Stimulated activated CD8-positive, alpha-beta memory T cell treated with anti-CD3 and anti-CD28 coated beads, Interleukin-15, amount 100 ng/mL, for 24 hours (primary cell): ENCODE data around the gene PIK3AP1.
"Not testable (repeated sequence)": the region's sequence is repeated elsewhere in the genome, so short reads cannot be mapped to it uniquely, and the experiment has no call there.

Source experiments
- DNase-seq: peaks from one replicate; pipeline ENCODE4 v3.0.0-alpha.2; 2020; ENCODE audit warnings: low read depth

PIK3AP1 gene

DNA sequence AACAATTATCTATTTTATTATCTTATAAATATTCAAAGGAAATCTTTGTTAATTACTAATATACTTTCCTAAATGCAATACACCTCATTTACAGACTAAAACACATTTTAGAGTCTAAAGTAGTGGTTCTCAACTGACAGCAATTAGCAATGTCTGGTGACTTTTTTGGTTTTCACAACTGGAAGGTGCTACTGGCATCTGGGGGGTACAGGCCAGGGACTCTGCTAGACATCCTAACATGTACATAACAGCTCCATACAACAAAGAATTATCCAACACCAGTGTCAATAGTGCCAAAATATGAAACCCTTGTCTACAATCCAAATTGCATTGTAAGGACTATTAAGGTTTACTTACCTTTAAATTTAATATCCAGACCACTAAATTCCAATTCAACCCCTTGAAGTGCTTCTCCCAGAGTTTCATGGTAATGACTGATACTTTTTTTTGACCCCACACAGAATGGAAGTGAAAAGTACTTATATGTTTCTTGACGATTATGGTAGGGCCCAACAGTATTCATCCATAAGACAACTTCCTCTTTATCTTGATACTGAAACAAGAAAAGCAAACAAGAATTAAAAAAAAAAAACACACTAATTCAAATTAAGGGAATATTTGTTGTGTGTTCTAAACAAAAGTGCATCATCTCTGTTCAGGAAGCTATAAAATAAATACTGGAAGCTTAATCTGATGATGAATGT, 143.9 kb downstream of the PIK3AP1 start:
- no peak for DNase-seq

DNA sequence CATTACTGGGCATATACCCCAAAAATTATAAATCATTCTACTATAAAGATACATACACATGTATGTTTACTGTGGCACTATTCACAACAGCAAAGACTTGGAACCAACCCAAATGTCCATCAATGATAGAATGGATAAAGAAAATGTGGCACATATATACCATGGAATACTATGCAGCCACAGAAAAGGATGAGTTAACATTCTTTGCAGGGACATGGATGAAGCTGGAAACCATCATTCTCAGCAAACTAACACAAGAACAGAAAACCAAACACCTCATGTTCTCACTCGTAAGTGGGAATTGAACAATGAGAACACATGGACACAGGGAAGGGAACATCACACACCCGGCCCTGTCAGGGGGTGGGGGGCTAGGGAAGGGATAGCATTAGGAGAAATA, 145.8 kb downstream of the PIK3AP1 start:
- DNase-seq, result not testable (repeated sequence)

DNA sequence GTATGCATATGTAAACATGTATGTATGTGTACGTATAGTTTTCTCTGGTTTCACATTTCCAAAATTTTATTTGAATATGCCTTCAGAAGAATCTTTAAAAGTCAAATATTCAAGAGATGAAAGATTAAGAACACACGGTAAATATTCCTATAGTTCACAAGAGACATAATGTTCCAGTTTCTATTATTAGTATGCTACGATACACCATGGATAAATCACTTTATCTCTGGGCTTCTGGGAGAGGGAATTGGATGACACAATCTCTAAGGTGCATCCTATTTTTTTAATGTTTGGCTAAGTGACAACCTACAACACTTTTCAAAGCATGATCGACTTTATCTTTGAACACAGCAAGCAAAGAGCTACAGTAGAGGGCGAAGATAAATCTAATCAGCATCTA, 147.3 kb downstream of the PIK3AP1 start:
- DNase-seq, result no peak

DNA sequence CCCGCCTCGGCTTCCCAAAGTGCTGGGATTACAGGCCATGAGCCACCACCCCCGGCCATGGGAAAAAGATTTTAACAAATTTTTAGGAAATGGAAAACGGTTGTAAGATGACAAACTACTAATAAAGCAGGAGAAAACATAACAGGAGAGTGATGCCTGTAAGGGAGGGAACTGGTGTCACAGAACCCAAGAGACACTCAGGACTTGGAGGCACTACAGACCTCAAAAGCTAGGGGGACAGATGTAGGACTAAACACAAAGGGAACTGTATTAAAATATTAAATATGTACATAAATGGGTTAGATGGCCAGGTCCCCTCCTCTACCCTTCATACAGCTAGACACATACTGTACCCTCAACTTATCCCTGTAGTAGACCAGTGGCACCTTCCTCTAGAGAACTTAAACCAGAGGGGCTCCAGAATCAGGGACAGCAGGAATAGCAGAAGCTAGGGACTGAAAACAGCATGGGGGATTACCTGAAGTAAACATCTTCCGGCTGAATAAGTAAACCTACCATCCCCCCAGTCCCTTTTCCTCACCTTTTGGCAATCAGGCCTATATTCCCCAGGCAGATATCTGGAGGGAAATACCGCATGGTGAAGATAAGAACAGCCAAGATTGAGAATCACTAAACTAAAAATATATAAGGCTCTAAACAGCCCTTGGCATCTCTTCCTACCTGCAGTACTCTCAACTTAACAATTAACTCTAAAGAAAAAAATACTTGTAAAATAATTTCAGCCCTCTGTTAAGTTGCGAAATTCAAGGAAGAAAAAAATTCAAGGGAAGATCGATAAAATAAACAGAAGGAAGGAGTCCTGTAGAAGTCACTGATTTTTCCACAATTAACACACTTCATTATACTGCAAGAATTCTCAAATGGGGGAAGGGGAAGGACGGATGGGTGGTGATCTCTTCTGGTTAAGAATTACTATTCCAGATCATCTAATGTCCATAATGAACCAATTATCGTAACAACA, 149.0 kb downstream of the PIK3AP1 start:
- no peak for DNase-seq

DNA sequence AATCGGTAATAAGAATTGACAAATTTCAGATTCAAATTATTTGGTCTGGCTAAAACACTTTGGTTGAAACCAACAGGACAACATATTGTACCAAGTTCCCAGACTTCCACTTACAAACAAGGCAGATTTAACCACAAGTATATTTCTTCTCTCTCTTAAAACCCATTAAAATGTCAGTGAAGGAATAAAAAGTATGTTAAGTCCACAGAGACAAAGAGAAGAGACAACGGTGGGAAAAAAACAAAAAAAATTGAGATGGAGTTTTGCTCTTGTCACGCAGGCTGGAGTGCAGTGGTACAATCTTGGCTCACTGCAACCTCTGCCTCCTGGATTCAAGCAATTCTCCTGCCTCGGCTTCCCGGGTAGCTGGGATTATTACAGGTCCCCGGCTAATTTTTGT, 149.8 kb downstream of the PIK3AP1 start:
- DNase-seq, result no peak

DNA sequence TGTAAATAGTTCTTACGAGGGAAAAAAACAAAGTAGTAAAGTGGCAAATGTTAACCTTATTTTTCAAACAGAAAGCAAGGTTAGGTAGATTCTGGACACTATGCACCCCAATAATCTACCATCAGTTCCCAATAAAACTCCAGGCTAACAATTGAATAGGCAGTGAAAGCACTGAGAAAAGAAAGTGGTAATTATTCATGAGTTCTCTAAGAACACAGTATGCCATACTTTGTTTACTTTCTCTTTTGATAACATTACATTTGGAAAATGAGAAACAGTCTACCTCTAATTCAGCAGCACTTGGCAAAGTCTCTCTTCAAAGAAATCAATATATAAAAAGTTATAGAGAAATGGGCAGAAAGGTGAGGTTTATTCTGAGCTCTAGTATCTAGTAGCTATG, 151.9 kb downstream of the PIK3AP1 start:
- DNase-seq, result no peak

DNA sequence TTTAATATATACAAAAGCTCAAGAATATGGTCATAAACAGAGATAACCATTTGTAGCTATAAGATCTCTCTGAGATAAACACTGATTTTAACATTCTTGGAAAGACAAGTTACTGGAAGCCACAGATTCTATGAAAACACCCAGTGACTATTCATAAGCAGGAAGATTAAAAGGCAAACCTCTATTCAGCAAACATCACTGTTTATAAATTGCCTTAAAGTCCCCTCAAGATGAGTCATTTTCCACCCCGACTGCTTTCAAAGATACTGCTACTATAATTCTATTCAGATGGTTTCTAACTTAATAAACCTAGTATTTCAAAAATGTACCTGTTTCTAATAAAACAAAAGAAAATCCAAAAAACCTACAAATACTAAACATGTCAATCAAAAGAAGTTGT, 154.5 kb downstream of the PIK3AP1 start:
- no peak for DNase-seq

DNA sequence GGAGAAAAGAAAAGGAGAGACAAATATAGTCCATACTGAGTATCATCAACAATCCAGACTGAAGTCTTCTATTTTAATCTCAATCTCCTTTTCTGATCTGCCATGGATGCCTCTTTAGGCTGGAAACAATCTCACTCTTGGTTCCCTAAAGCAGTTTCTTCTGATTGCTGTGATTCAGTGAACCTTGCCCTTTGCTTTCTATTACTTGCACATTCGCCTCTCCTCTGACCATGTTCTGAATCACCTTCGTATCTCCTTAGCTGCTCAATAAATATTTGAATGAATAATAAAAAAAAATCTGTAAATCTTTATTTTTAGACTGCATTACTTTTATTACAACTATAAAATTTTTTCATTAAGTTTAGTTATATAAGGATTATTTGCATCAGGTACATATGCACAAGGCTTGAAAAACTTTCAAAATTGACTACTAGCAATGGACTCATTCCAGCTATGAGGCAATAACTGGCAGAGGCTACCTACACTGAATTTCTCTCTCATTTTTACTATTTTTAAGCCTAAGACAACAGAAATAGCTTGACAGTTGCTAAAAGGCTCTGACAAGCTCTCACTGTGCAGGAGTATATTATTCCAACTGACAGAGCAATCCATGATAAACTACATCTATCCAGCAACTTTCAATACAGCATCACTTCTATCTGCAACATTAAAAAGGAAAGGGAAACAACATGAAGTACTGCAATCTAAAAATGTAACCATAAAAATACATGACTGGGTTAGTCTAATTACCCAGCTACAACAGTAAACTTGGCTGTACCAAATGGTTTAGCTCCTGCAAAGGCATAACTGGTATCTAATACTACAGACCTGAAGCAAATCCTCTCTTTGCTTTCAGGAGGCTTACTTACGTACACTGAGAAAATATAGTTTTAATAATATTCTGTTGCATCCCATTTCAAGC, 159.1 kb downstream of the PIK3AP1 start:
- DNase-seq, result no peak

DNA sequence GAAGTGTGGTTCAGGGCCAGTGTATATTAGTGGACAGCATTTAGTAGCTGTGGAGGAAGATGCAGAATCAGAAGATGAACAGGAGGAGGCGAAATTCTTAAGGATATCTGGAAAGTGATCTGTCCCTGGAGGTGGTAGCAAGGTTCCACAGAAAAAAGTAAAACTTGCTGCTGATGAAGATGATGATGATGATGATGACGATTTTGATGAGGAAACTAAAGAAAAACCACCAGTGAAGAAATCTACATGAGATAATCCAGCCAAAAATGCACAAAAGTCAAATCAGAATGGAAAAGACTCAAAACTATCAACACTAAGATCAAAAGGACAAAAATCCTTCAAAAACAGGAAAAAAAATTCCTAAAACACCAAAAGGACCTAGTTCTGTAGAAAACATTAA, 159.8 kb downstream of the PIK3AP1 start:
- DNase-seq, result no peak

DNA sequence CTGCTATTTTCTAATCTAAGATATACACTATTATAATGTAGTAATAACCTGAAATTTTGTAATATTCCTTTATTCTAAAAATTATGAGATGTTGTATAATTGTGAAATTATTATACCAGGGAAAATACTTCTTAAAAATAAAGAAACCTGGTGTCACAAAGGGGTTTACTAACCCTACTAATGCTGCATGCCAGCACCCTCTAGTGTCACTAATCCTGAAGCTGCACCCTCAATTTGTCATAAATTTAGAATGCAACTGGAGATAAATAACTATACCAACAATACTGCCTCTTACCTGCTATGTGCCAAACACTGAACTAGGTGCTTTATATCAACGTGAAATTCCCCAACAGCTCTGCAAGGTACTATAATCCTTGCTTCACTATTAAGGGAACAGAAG, 164.3 kb downstream of the PIK3AP1 start:
- DNase-seq, result no peak

DNA sequence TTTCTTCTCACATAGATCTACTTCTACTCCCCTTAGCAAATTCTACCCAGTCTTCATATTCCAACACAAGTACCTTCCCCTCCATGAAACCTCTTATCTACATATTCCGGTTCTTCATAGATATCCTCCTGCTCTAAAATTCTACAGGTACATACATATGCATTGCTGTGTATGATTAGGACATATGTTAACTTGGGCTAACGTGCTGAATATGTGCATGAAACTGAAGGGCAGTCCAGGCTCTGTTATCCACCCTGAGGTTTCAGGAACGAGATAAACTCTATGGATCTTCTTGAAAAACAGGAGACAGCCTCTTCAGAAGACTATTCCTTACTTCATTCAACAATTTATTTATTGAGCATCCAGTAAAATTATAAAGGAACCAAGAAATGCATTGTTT, 165.0 kb downstream of the PIK3AP1 start:
- no peak for DNase-seq

DNA sequence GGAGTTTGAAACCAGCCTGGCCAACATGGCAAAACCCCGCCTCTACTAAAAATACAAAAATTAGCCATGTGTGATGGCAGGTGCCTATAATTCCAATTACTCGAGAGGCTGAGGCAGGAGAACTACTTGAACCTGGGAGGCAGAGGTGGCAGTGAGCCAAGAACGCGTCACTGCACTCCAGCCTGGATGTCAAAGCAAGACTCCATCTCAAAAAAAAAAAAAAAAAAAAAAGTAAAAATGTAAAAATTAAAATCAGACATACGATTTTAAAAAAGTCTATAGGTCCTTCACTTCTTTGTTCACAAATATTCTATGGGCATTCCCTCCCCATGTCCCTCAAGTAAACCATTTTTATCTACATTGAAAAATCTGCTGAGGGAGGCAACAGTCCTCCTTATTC, 171.7 kb downstream of the PIK3AP1 start:
- DNase-seq, result no peak

DNA sequence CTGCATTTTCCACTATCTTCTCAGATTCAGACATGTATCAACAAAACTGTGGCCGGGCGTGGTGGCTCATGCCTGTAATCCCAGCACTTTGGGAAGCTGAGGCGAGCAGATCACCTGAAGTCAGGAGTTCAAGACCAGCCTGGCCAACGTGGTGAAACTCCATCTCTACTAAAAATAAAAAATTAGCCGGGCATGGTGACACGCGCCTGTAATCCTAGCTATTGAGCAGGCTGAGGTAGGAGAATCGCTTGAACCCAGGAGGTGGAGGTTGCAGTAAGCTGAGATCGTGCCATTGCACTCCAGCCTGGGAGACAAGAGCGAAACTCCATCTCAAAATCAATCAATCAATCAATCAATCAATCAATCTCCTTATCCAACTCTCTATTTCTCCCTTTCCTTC, 174.8 kb downstream of the PIK3AP1 start:
- not testable (repeated sequence) for DNase-seq
